IMR-90 (cell line): ENCODE measurements around the gene GPR107. TPM values are rescaled to one million over a fixed set of nuclear protein-coding genes. Genes with fewer than 3 reads are reported as not detected.

ENCODE experiments used
- ATAC-seq: fragments of 200-7000 bp; cut with Tn5 transposase; 2 replicates; pipeline ENCODE4 v1.9.1; 2020; ENCODE audit warnings: low read depth, mild to moderate bottlenecking, moderate library complexity
- BruUV-seq: library from RNA; stranded (reverse); fragments of 400-500 nt; replicated peaks from 2 replicates; lab custom pipeline; 2021; lab: Mats Ljungman, UMichigan
- CTCF ChIA-PET: fragments of 300-600 bp; formaldehyde crosslinking; extraction: SDS; loops from one replicate; lab custom pipeline; 2021; ENCODE audit warnings: antibody characterized with exemption; lab: Yijun Ruan, JAX
- POLR2A ChIA-PET: fragments of 300-600 bp; sonication (Branson Sonifier 250); formaldehyde crosslinking; loops from one replicate; lab custom pipeline; 2022; ENCODE audit warnings: antibody characterized with exemption; ENCODE audit not compliant: unreplicated experiment; lab: Charles Lee
- DNase-seq: peaks from one replicate; pipeline ENCODE4 v3.0.0; 2013
- H2AFZ ChIP-seq: replicated peaks from 2 replicates; pipeline ENCODE3; 2013; ENCODE audit warnings: low read length, mild to moderate bottlenecking; ENCODE audit not compliant: poor library complexity
- H2AK5ac ChIP-seq: 2 replicates; pipeline ENCODE4 v1.6.1; 2013; ENCODE audit warnings: low read depth, low read length, inconsistent platforms
- H2AK9ac ChIP-seq: replicated peaks from 2 replicates; pipeline ENCODE3; 2013; ENCODE audit warnings: mild to moderate bottlenecking, low read depth, low read length, moderate library complexity; ENCODE audit not compliant: poor library complexity
- H2BK120ac ChIP-seq: 2 replicates; pipeline ENCODE4 v1.6.1; 2013; ENCODE audit warnings: low read depth, low read length, inconsistent platforms
- H2BK15ac ChIP-seq: 3 replicates; pipeline ENCODE4 v1.6.1; 2013; ENCODE audit warnings: low read depth, low read length, inconsistent platforms
- H2BK20ac ChIP-seq: 2 replicates; pipeline ENCODE4 v1.6.1; 2013; ENCODE audit warnings: low read depth, mild to moderate bottlenecking, inconsistent platforms, low read length, moderate library complexity
- H2BK5ac ChIP-seq: 2 replicates; pipeline ENCODE4 v1.6.1; 2013; ENCODE audit warnings: mild to moderate bottlenecking, low read depth, low read length, inconsistent platforms; ENCODE audit not compliant: poor library complexity, severe bottlenecking
- H3K14ac ChIP-seq: replicated peaks from 2 replicates; pipeline ENCODE4 v1.6.1; 2013; ENCODE audit warnings: low read depth, low read length, inconsistent platforms
- H3K18ac ChIP-seq: 2 replicates; pipeline ENCODE4 v1.6.1; 2013; ENCODE audit warnings: low read depth, low read length, control low read depth
- H3K23ac ChIP-seq: 2 replicates; pipeline ENCODE4 v1.6.1; 2013; ENCODE audit warnings: low read depth, low read length, inconsistent platforms
- H3K27ac ChIP-seq: 2 replicates; pipeline ENCODE4 v1.5.1; 2013; ENCODE audit warnings: mild to moderate bottlenecking, control low read depth, low read length; ENCODE audit not compliant: insufficient read depth
- H3K27me3 ChIP-seq: 2 replicates; pipeline ENCODE4 v1.6.1; 2013; ENCODE audit warnings: low read length; ENCODE audit not compliant: control insufficient read depth, insufficient read depth
- H3K36me3 ChIP-seq: 2 replicates; pipeline ENCODE4 v1.6.1; 2013; ENCODE audit warnings: low read length, mixed read lengths; ENCODE audit not compliant: control insufficient read depth, insufficient read depth
- H3K4ac ChIP-seq: 2 replicates; pipeline ENCODE4 v1.6.1; 2013; ENCODE audit warnings: low read depth, low read length, inconsistent platforms
- H3K4me1 ChIP-seq: 2 replicates; pipeline ENCODE4 v1.6.1; 2013; ENCODE audit warnings: low read length, mixed read lengths; ENCODE audit not compliant: control insufficient read depth, insufficient read depth
- H3K4me2 ChIP-seq: 2 replicates; pipeline ENCODE4 v1.6.1; 2013; ENCODE audit warnings: low read depth, mild to moderate bottlenecking, control low read depth, low read length, moderate library complexity
- H3K4me3 ChIP-seq: 2 replicates; pipeline ENCODE4 v1.5.1; 2013; ENCODE audit warnings: low read depth, mild to moderate bottlenecking, control low read depth, low read length, moderate library complexity; ENCODE audit not compliant: insufficient read depth
- H3K56ac ChIP-seq: 2 replicates; pipeline ENCODE4 v1.6.1; 2013; ENCODE audit warnings: low read length, inconsistent platforms; ENCODE audit not compliant: insufficient read depth; ENCODE audit errors: extremely low read depth
- H3K79me1 ChIP-seq, 2 experiments: 2 replicates each; pipeline ENCODE4 v1.6.1; 2013; ENCODE audit warnings: low read length in 2 of 2, inconsistent platforms in 1 of 2, low read depth in 1 of 2
- H3K9ac ChIP-seq: 2 replicates; pipeline ENCODE4 v1.6.1; 2013; ENCODE audit warnings: low read depth, low read length, control low read depth
- H3K9me1 ChIP-seq: 2 replicates; pipeline ENCODE4 v1.6.1; 2013; ENCODE audit warnings: low read length, inconsistent platforms; ENCODE audit not compliant: insufficient read depth
- H3K9me3 ChIP-seq: 2 replicates; pipeline ENCODE4 v1.6.1; 2013; ENCODE audit warnings: low read length; ENCODE audit not compliant: control insufficient read depth, insufficient read depth
- H4K20me1 ChIP-seq: 2 replicates; pipeline ENCODE4 v1.6.1; 2013; ENCODE audit warnings: low read length, inconsistent platforms; ENCODE audit not compliant: insufficient read depth
- H4K5ac ChIP-seq: 2 replicates; pipeline ENCODE4 v1.6.1; 2013; ENCODE audit warnings: mild to moderate bottlenecking, low read depth, low read length, control low read depth
- H4K8ac ChIP-seq, 2 experiments: 2 replicates each; pipeline ENCODE4 v1.6.1; 2013; ENCODE audit warnings: low read depth in 2 of 2, low read length in 2 of 2, control low read depth in 1 of 2, inconsistent platforms in 1 of 2
- H4K91ac ChIP-seq: 2 replicates; pipeline ENCODE4 v1.6.1; 2013; ENCODE audit warnings: low read depth, low read length, inconsistent platforms; ENCODE audit not compliant: insufficient read depth
- BHLHE40 ChIP-seq: fragments of 150-350 bp; IDR thresholded peaks from 2 replicates; pipeline ENCODE4 v1.6.1; 2016; ENCODE audit warnings: mild to moderate bottlenecking, low read depth, low read length
- CEBPB ChIP-seq: IDR thresholded peaks from 2 replicates; pipeline ENCODE4 v1.6.1; 2012; ENCODE audit warnings: low read depth, low read length, improper control_type of control experiment
- CHD1 ChIP-seq: IDR thresholded peaks from 2 replicates; pipeline ENCODE4 v1.6.1; 2012; ENCODE audit warnings: low read depth, low read length, improper control_type of control experiment
- CTCF ChIP-seq: conservative IDR thresholded peaks from 2 replicates; pipeline ENCODE4 v1.5.1; 2012; ENCODE audit warnings: mild to moderate bottlenecking, low read depth, low read length, improper control_type of control experiment
- FOS ChIP-seq: fragments of 150-350 bp; IDR thresholded peaks from 2 replicates; pipeline ENCODE4 v1.6.1; 2016; ENCODE audit warnings: low read depth, low read length
- MAFK ChIP-seq: IDR thresholded peaks from 2 replicates; pipeline ENCODE4 v1.6.1; 2012; ENCODE audit warnings: low read depth, low read length, improper control_type of control experiment
- MAZ ChIP-seq: IDR thresholded peaks from 2 replicates; pipeline ENCODE4 v1.6.1; 2012; ENCODE audit warnings: low read depth, mild to moderate bottlenecking, low read length, improper control_type of control experiment, moderate library complexity, borderline replicate concordance
- MXI1 ChIP-seq: IDR thresholded peaks from 2 replicates; pipeline ENCODE4 v1.6.1; 2012; ENCODE audit warnings: low read depth, mild to moderate bottlenecking, low read length, moderate library complexity, borderline replicate concordance
- NFE2L2 ChIP-seq: fragments of 150-350 bp; IDR thresholded peaks from 2 replicates; pipeline ENCODE4 v1.6.1; 2016; ENCODE audit warnings: low read depth, mild to moderate bottlenecking, low read length
- POLR2A ChIP-seq: IDR thresholded peaks from 2 replicates; pipeline ENCODE4 v1.6.1; 2012; ENCODE audit warnings: mild to moderate bottlenecking, low read depth, low read length
- RAD21 ChIP-seq: IDR thresholded peaks from 2 replicates; pipeline ENCODE4 v1.6.1; 2012; ENCODE audit warnings: low read length, improper control_type of control experiment
- RCOR1 ChIP-seq: IDR thresholded peaks from 2 replicates; pipeline ENCODE4 v1.6.1; 2012; ENCODE audit warnings: mild to moderate bottlenecking, low read length, improper control_type of control experiment; ENCODE audit not compliant: insufficient replicate concordance
- RFX5 ChIP-seq: IDR thresholded peaks from 2 replicates; pipeline ENCODE4 v1.8.0; 2012; ENCODE audit warnings: low read depth, mild to moderate bottlenecking, low read length, moderate library complexity
- SMC3 ChIP-seq: fragments of 150-350 bp; IDR thresholded peaks from 2 replicates; pipeline ENCODE4 v1.6.1; 2016; ENCODE audit warnings: low read depth, mild to moderate bottlenecking, antibody characterized with exemption, low read length, moderate library complexity
- WGBS, 2 experiments: methylation state at CpG; one replicate each; pipeline versions ENCODE4 v1.1.5 to v1.1.7; 2013; ENCODE audit warnings: missing lambda C conversion rate in 2 of 2; ENCODE audit not compliant: insufficient read length in 1 of 2; ENCODE audit errors: extremely low coverage in 2 of 2; 5-methylcytosine and 5-hydroxymethylcytosine counted together
- dilution Hi-C: fragments of 300-500 bp; cut with HindIII; formaldehyde crosslinking; loops from one replicate; pipeline ENCODE4 v1.14.3; 2018; ENCODE audit warnings: low sequenced_read_pairs; ENCODE audit not compliant: unreplicated experiment
- in situ Hi-C: fragments of 300-500 bp; cut with MboI; formaldehyde crosslinking; loops from 3 replicates; pipeline ENCODE4 v1.14.3; 2019; ENCODE audit warnings: low sequenced_read_pairs, inconsistent platforms, mixed read lengths
- intact Hi-C: fragments of 100-400 bp; cut with micrococcal nuclease; formaldehyde crosslinking; loops from 2 replicates; pipeline ENCODE4 v1.10.0; 2022
- polyA plus RNA-seq, 3 experiments: library from polyadenylated mRNA; depleted of rRNA; stranded (reverse); fragments of >200 nt; gene quantifications; 2 replicates each; pipeline ENCODE4 v1.2.3, GENCODE V29; 2012; ENCODE audit warnings: low replicate concordance in 1 of 3
- total RNA-seq: library from RNA; depleted of rRNA; stranded (reverse); fragments of >200 nt; gene quantifications from 2 replicates; pipeline ENCODE4 v1.2.3, GENCODE V29; 2012
- TF ChIP-seq, protein P1 (sequence below): fragments of 150-350 bp; IDR thresholded peaks from 2 replicates; pipeline ENCODE4 v1.6.1; 2017; ENCODE audit warnings: mild to moderate bottlenecking, antibody characterized with exemption, low read length, low read depth

Gene GPR107
- total and polyA plus RNA-seq, 2 of the 4 experiments (the other 2 are of a cell fraction) = 16.7 to 21.6 TPM

- no peak overlapping the region for H2BK20ac ChIP-seq
- H3K4ac ChIP-seq = peak overlapping the region; percentile 22; the same call in 1 of the 2 replicates
- H3K23ac ChIP-seq = no peak overlapping the region
- POLR2A ChIA-PET = interaction anchor here (0.6 kb wide), 1 partner anchor 17 kb away, joined by 3 read pairs; no protein-coding TSS in a partner anchor
- in situ Hi-C loops (no loop called here), intact Hi-C loops (loop anchor here (5.0 kb wide), 1 partner anchor 40 kb away; no protein-coding TSS in a partner anchor), dilution Hi-C loops (no loop called here)
- H3K4me3 ChIP-seq = no peak overlapping the region
- 0 out of 2 replicates have a peak overlapping the region, but pooled peaks have one; percentile 2 for H4K91ac ChIP-seq
- H2AK9ac ChIP-seq = no peak overlapping the region
- no peak overlapping the region for H3K56ac ChIP-seq
- H3K79me1 ChIP-seq = peaks cover 29 to 79% of the 10 kb centered on the region in 2 experiments
- no peak overlapping the region; the same call in 1 of the 2 replicates for H2AK5ac ChIP-seq
- H2AFZ ChIP-seq = no peak overlapping the region
- H3K9ac ChIP-seq = no peak overlapping the region
- no peak overlapping the region for H3K18ac ChIP-seq
- H2BK15ac ChIP-seq = no peak overlapping the region
- H2BK120ac ChIP-seq = no peak overlapping the region
- DNase-seq (no peak), ATAC-seq (no peak)
- H4K8ac ChIP-seq = no peak overlapping the region
- 98% methylated on average over 22 of the region's 33 CpGs; no CpG with 5 or more reads in 1 of the 2 experiments for WGBS, 2 experiments
- no peak overlapping the region for H3K27ac ChIP-seq
- no peak overlapping the region for H3K14ac ChIP-seq
- H3K4me1 ChIP-seq = peaks cover 30% of the 10 kb centered on the region
- BruUV-seq = no TSS peak
- H4K5ac ChIP-seq = no peak overlapping the region
- no peak overlapping the region for H3K4me2 ChIP-seq
- H2BK5ac ChIP-seq = no peak overlapping the region
- peaks cover 53% of the 10 kb centered on the region for H4K20me1 ChIP-seq
- no peaks in the 10 kb centered on the region for H3K9me3 ChIP-seq
- no peaks in the 10 kb centered on the region for H3K27me3 ChIP-seq
- CTCF ChIA-PET = no interaction called here
- peaks cover 29% of the 10 kb centered on the region for H3K9me1 ChIP-seq
- peaks cover 11% of the 10 kb centered on the region; the same call in 1 of the 2 replicates for H3K36me3 ChIP-seq
- TF ChIP-seq MAZ = no peak
- TF ChIP-seq MXI1 = no peak
- no peak for TF ChIP-seq BHLHE40
- no peak for TF ChIP-seq RFX5
- TF ChIP-seq NFE2L2 = no peak
- no peak for TF ChIP-seq FOS
- no peak for TF ChIP-seq SMC3
- TF ChIP-seq POLR2A = no peak
- TF ChIP-seq MAFK = no peak
- no peak for TF ChIP-seq CTCF
- TF ChIP-seq, protein P1, sequence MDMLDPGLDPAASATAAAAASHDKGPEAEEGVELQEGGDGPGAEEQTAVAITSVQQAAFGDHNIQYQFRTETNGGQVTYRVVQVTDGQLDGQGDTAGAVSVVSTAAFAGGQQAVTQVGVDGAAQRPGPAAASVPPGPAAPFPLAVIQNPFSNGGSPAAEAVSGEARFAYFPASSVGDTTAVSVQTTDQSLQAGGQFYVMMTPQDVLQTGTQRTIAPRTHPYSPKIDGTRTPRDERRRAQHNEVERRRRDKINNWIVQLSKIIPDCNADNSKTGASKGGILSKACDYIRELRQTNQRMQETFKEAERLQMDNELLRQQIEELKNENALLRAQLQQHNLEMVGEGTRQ = no peak
- no peak for TF ChIP-seq RAD21
- TF ChIP-seq CEBPB = no peak
- TF ChIP-seq CHD1 = no peak
- no peak for TF ChIP-seq RCOR1
Observed at GRCh38 chr9:130181678-130182380, 128.1 kb downstream of the GPR107 start.
